Amniotic stem cell (primary cell): ENCODE measurements around the gene USP34.
"Not testable (repeated sequence)": the region's sequence is repeated elsewhere in the genome, so short reads cannot be mapped to it uniquely, and the experiment has no call there.

Source experiments
- DNase-seq: peaks from one replicate; lab custom pipeline; 2025; lab: John Stamatoyannopoulos, UW

Gene USP34

GRCh38 chr2:61470965-61471904, at the start of gene USP34:
Gene USP34 (minus strand): TSS chr2:61471087. CDS start chr2:61470692, 395 bp downstream.
- DNase-seq: peak; percentile 92

GRCh38 chr2:61520261-61520660, 49.4 kb upstream of the USP34 start:
- DNase-seq: no peak

GRCh38 chr2:61512768-61513398, 42.0 kb upstream of the USP34 start:
- DNase-seq: no peak

- no peak for DNase-seq
Observed at GRCh38 chr2:61510674-61511671, 40.1 kb upstream of the USP34 start.

GRCh38 chr2:61504949-61505348, 34.1 kb upstream of the USP34 start:
- DNase-seq: no peak

GRCh38 chr2:61499060-61499459, 28.2 kb upstream of the USP34 start:
- no peak for DNase-seq

- no peak for DNase-seq
Observed at GRCh38 chr2:61493523-61493942, 22.6 kb upstream of the USP34 start.

- DNase-seq: no peak
Observed at GRCh38 chr2:61492476-61492875, 21.6 kb upstream of the USP34 start.

GRCh38 chr2:61485281-61485680, 14.4 kb upstream of the USP34 start:
- no peak for DNase-seq

- DNase-seq: no peak
Observed at GRCh38 chr2:61478086-61478485, 7.2 kb upstream of the USP34 start.

GRCh38 chr2:61476929-61477589, 6.2 kb upstream of the USP34 start:
- not testable (repeated sequence) for DNase-seq

GRCh38 chr2:61471905-61472805, 1.3 kb upstream of the USP34 start:
- DNase-seq: no peak

GRCh38 chr2:61470122-61470951, 550 bp downstream of the USP34 start:
- peak; percentile 49 for DNase-seq

- no peak for DNase-seq
Observed at GRCh38 chr2:61469424-61470121, 1.3 kb downstream of the USP34 start.

- DNase-seq: not testable (repeated sequence)
Observed at GRCh38 chr2:61468231-61468630, 2.7 kb downstream of the USP34 start.

GRCh38 chr2:61465045-61465444, 5.8 kb downstream of the USP34 start:
- DNase-seq: no peak

GRCh38 chr2:61463769-61464475, 7.0 kb downstream of the USP34 start:
- DNase-seq: no peak

GRCh38 chr2:61461404-61461803, 9.5 kb downstream of the USP34 start:
- no peak for DNase-seq
